ENCODE data around the gene AJM1. TPM values are rescaled to one million over a fixed set of nuclear protein-coding genes. Genes with fewer than 3 reads are reported as not detected.

Gene AJM1
- total and polyA plus RNA-seq, 2 of the 8 experiments (the other 6 are each of a cell fraction or from before 2014, with no cell fraction given), result 0.12 to 0.97 TPM

- Histone ChIP-seq H3K14ac (ENCODE audit: insufficient read length) (no peak overlapping the region), H3K4me2 (ENCODE audit: insufficient read depth in 1 of 2, low read depth in 2 of 2, low read length in 2 of 2) (no peak overlapping the region), H3K27ac (ENCODE audit: low read depth, low read length) (no peak overlapping the region), H3K4me3 (ENCODE audit: extremely low read depth in 1 of 4, insufficient read depth in 2 of 4, low read depth in 3 of 4, low read length in 4 of 4) (no peak overlapping the region), H3K36me3 (ENCODE audit: control insufficient read depth in 2 of 4, insufficient read depth in 4 of 4, low read length in 3 of 4) (peaks cover 11 to 34% (median 27%) of the 10 kb centered on the region in 4 experiments), H4K5ac (ENCODE audit: insufficient read length, low read depth, low read length) (no peak overlapping the region), H3K79me2 (ENCODE audit: control insufficient read depth in 1 of 2, insufficient read depth in 2 of 2, low read length in 2 of 2) (peaks cover 5 to 17% of the 10 kb centered on the region in 2 experiments; a peak in 3 of 4 replicates), H3K79me1 (ENCODE audit: low read depth, low read length) (peaks cover 10% of the 10 kb centered on the region), H3K56ac (replicated peaks; ENCODE audit: insufficient read length, low read depth, low read length) (no peak overlapping the region), H3K4ac (replicated peaks; ENCODE audit: insufficient read length, low read depth, low read length) (no peak overlapping the region), H3K9me3 (ENCODE audit: insufficient read depth in 2 of 2, low read depth in 1 of 2, low read length in 1 of 2) (no peaks in the 10 kb centered on the region; a peak in 1 of 4 replicates), H3K4me1 (replicated peaks in 1 of 4; ENCODE audit: control insufficient read depth in 3 of 4, insufficient read depth in 4 of 4, low read length in 3 of 4) (peaks cover 0 to 6% (median 5%) of the 10 kb centered on the region in 4 experiments; a peak in 5 of 7 replicates), H4K91ac (replicated peaks; ENCODE audit: insufficient read length, low read length) (no peak overlapping the region), H4K8ac (ENCODE audit: extremely low read depth, insufficient read depth, low read length) (no peak overlapping the region), H3K23ac (ENCODE audit: insufficient read length) (no peak overlapping the region), H2AK5ac (ENCODE audit: low read depth, low read length) (no peak overlapping the region), H3K27me3 (replicated peaks in 1 of 4; ENCODE audit: control insufficient read depth in 3 of 4, extremely low read depth in 1 of 4, insufficient read depth in 3 of 4, low read length in 3 of 4) (no peaks in the 10 kb centered on the region), H2BK20ac (ENCODE audit: low read length) (no peak overlapping the region), H3K23me2 (ENCODE audit: low read depth, low read length) (peaks cover 5% of the 10 kb centered on the region; the same call in 1 of the 2 replicates), H2BK12ac (ENCODE audit: low read depth, low read length) (no peak overlapping the region), H2BK120ac (replicated peaks; ENCODE audit: low read depth, low read length) (no peak overlapping the region), H2BK5ac (ENCODE audit: low read depth, low read length) (no peak overlapping the region), H2AFZ (ENCODE audit: low read length) (no peak overlapping the region), H4K20me1 (replicated peaks in 1 of 2; ENCODE audit: control insufficient read depth in 1 of 2, insufficient read depth in 2 of 2, low read length in 2 of 2) (peaks cover 7 to 38% of the 10 kb centered on the region in 2 experiments), H3K18ac (ENCODE audit: extremely low read depth, low read length) (no peak overlapping the region), H2BK15ac (ENCODE audit: low read length) (no peak overlapping the region), H3K9ac (replicated peaks in 1 of 4; ENCODE audit: extremely low read depth in 1 of 4, low read depth in 3 of 4, low read length in 3 of 4) (no peak overlapping the region)
- ChIA-PET POLR2A (ENCODE audit: partially characterized antibody) (interaction anchor here (0.9 to 16.2 kb wide), 7 partner anchors 8 to 45 kb away, joined by 3 to 248 read pairs (median 6); partner anchors contain the start of genes AJM1 and MAMDC4), CTCF (ENCODE audit: partially characterized antibody) (interaction anchor here (1.0 to 2.5 kb wide), 6 partner anchors 14 to 173 kb away, joined by 3 to 8 read pairs (median 6); partner anchors contain the start of gene AJM1)
- 89% methylated on average over 22 of the region's 26 CpGs; no CpG with 5 or more reads in 1 of the 2 experiments for WGBS, 2 experiments (ENCODE audit: extremely low coverage in 1 of 2, insufficient coverage in 1 of 2, insufficient read length in 1 of 2, insufficient replicate concordance in 2 of 2, low coverage in 1 of 2, low lambda C conversion rate in 2 of 2, missing lambda C conversion rate in 1 of 2)
- FAIRE-seq (no peak), DNase-seq (ENCODE audit: low read depth in 1 of 2, low spot score in 2 of 2) (no peak)
- no peak for TF ChIP-seq NRF1 (IDR thresholded peaks at IDR 0.05; ENCODE audit: low read depth, low read length)
- no peak for TF ChIP-seq SIX5 (IDR thresholded peaks at IDR 0.05; ENCODE audit: low read depth, low read length)
- no peak for TF ChIP-seq CBX8 (IDR thresholded peaks at IDR 0.05; ENCODE audit: borderline replicate concordance, low read depth, low read length)
- no peak for TF ChIP-seq SAP30 (IDR thresholded peaks at IDR 0.05; ENCODE audit: insufficient read depth, insufficient replicate concordance, low read length)
- TF ChIP-seq ZNF274 (IDR thresholded peaks at IDR 0.05; ENCODE audit: borderline replicate concordance, extremely low read depth, low read length), result no peak
- no peak for TF ChIP-seq GABPA (IDR thresholded peaks at IDR 0.05; ENCODE audit: borderline replicate concordance, insufficient read depth, low read length)
- TF ChIP-seq CHD2 (IDR thresholded peaks at IDR 0.05; ENCODE audit: low read length), result no peak
- no peak for TF ChIP-seq CHD1 (IDR thresholded peaks at IDR 0.05; ENCODE audit: low read depth, low read length)
- no peak for TF ChIP-seq ASH2L (IDR thresholded peaks at IDR 0.05; ENCODE audit: low read length)
- TF ChIP-seq RAD21 (IDR thresholded peaks at IDR 0.05 in 1 of 2, conservative IDR thresholded peaks at IDR 0.05 in 1 of 2; ENCODE audit: low read depth in 2 of 2, low read length in 2 of 2), result no peak
- TF ChIP-seq SIN3A (conservative IDR thresholded peaks at IDR 0.05 in 1 of 2, IDR thresholded peaks at IDR 0.05 in 1 of 2; ENCODE audit: low read depth in 1 of 2, low read length in 2 of 2), result no peak
Measured at GRCh38 chr9:136861874-136862457, 19.7 kb downstream of the AJM1 start.

Measured in H1 (cell line).